ENCODE data around the gene TFDP2. TPM values are rescaled to one million over a fixed set of nuclear protein-coding genes. Genes with fewer than 3 reads are reported as not detected.
"Not testable (repeated sequence)": the region's sequence is repeated elsewhere in the genome, so short reads cannot be mapped to it uniquely, and the experiment has no call there.

TFDP2 gene
- total RNA-seq, 1 donor from 2014 or later: 114 TPM

GRCh38 chr3:141928631-141929270 is 220.6 kb downstream of the TFDP2 start:
- no peak for DNase-seq (ENCODE audit: low read depth)

GRCh38 chr3:141926929-141927328 is 222.4 kb downstream of the TFDP2 start:
- peak; percentile 24 for DNase-seq (ENCODE audit: low read depth)

- not testable (repeated sequence) for DNase-seq (ENCODE audit: low read depth)
These were observed 223.7 kb downstream of the TFDP2 start for GRCh38 chr3:141925677-141926076.

GRCh38 chr3:141921316-141921715 is 228.0 kb downstream of the TFDP2 start:
- no peak for DNase-seq (ENCODE audit: low read depth)

- DNase-seq (ENCODE audit: low read depth): no peak
These were observed 228.6 kb downstream of the TFDP2 start for GRCh38 chr3:141920701-141921100.

- DNase-seq (ENCODE audit: low read depth): no peak
These were observed 233.6 kb downstream of the TFDP2 start for GRCh38 chr3:141915766-141916165.

GRCh38 chr3:141915016-141915415 is 234.3 kb downstream of the TFDP2 start:
- no peak for DNase-seq (ENCODE audit: low read depth)

GRCh38 chr3:141914311-141914710 is 235.0 kb downstream of the TFDP2 start:
- no peak for DNase-seq (ENCODE audit: low read depth)

- peak; percentile 68 for DNase-seq (ENCODE audit: low read depth)
These were observed 236.1 kb downstream of the TFDP2 start for GRCh38 chr3:141913150-141913811.

GRCh38 chr3:141909986-141910385 is 239.4 kb downstream of the TFDP2 start:
- DNase-seq (ENCODE audit: low read depth): not testable (repeated sequence)

- no peak for DNase-seq (ENCODE audit: low read depth)
These were observed 239.9 kb downstream of the TFDP2 start for GRCh38 chr3:141909408-141909807.

- no peak for DNase-seq (ENCODE audit: low read depth)
These were observed 244.2 kb downstream of the TFDP2 start for GRCh38 chr3:141905129-141905528.

GRCh38 chr3:141904203-141904602 is 245.1 kb downstream of the TFDP2 start:
- DNase-seq (ENCODE audit: low read depth): no peak

GRCh38 chr3:141901914-141902313 is 247.4 kb downstream of the TFDP2 start:
- no peak for DNase-seq (ENCODE audit: low read depth)

- no peak for DNase-seq (ENCODE audit: low read depth)
These were observed 249.0 kb downstream of the TFDP2 start for GRCh38 chr3:141900343-141900742.

- no peak for DNase-seq (ENCODE audit: low read depth)
These were observed 250.4 kb downstream of the TFDP2 start for GRCh38 chr3:141898908-141899307.

GRCh38 chr3:141895731-141896130 is 253.6 kb downstream of the TFDP2 start:
- DNase-seq (ENCODE audit: low read depth): no peak

GRCh38 chr3:141894524-141895176 is 254.7 kb downstream of the TFDP2 start:
- DNase-seq (ENCODE audit: low read depth): peak; percentile 10
